IMR-90 (cell line): Measurements from ENCODE around the gene PDK1. TPM values are rescaled to one million over a fixed set of nuclear protein-coding genes. Genes with fewer than 3 reads are reported as not detected.

Source experiments
- ATAC-seq: fragments of 200-7000 bp; cut with Tn5 transposase; 2 replicates; pipeline ENCODE4 v1.9.1; 2020; ENCODE audit warnings: low read depth, mild to moderate bottlenecking, moderate library complexity
- BruUV-seq: library from RNA; stranded (reverse); fragments of 400-500 nt; replicated peaks from 2 replicates; lab custom pipeline; 2021; lab: Mats Ljungman, UMichigan
- CTCF ChIA-PET: fragments of 300-600 bp; formaldehyde crosslinking; extraction: SDS; loops from one replicate; lab custom pipeline; 2021; ENCODE audit warnings: antibody characterized with exemption; lab: Yijun Ruan, JAX
- POLR2A ChIA-PET: fragments of 300-600 bp; sonication (Branson Sonifier 250); formaldehyde crosslinking; loops from one replicate; lab custom pipeline; 2022; ENCODE audit warnings: antibody characterized with exemption; ENCODE audit not compliant: unreplicated experiment; lab: Charles Lee
- DNase-seq: peaks from one replicate; pipeline ENCODE4 v3.0.0; 2013
- H2AFZ ChIP-seq: replicated peaks from 2 replicates; pipeline ENCODE3; 2013; ENCODE audit warnings: low read length, mild to moderate bottlenecking; ENCODE audit not compliant: poor library complexity
- H2AK5ac ChIP-seq: 2 replicates; pipeline ENCODE4 v1.6.1; 2013; ENCODE audit warnings: low read depth, low read length, inconsistent platforms
- H2AK9ac ChIP-seq: replicated peaks from 2 replicates; pipeline ENCODE3; 2013; ENCODE audit warnings: mild to moderate bottlenecking, low read depth, low read length, moderate library complexity; ENCODE audit not compliant: poor library complexity
- H2BK120ac ChIP-seq: 2 replicates; pipeline ENCODE4 v1.6.1; 2013; ENCODE audit warnings: low read depth, low read length, inconsistent platforms
- H2BK15ac ChIP-seq: 3 replicates; pipeline ENCODE4 v1.6.1; 2013; ENCODE audit warnings: low read depth, low read length, inconsistent platforms
- H2BK20ac ChIP-seq: 2 replicates; pipeline ENCODE4 v1.6.1; 2013; ENCODE audit warnings: low read depth, mild to moderate bottlenecking, inconsistent platforms, low read length, moderate library complexity
- H2BK5ac ChIP-seq: 2 replicates; pipeline ENCODE4 v1.6.1; 2013; ENCODE audit warnings: mild to moderate bottlenecking, low read depth, low read length, inconsistent platforms; ENCODE audit not compliant: poor library complexity, severe bottlenecking
- H3K14ac ChIP-seq: replicated peaks from 2 replicates; pipeline ENCODE4 v1.6.1; 2013; ENCODE audit warnings: low read depth, low read length, inconsistent platforms
- H3K18ac ChIP-seq: 2 replicates; pipeline ENCODE4 v1.6.1; 2013; ENCODE audit warnings: low read depth, low read length, control low read depth
- H3K23ac ChIP-seq: 2 replicates; pipeline ENCODE4 v1.6.1; 2013; ENCODE audit warnings: low read depth, low read length, inconsistent platforms
- H3K27ac ChIP-seq: 2 replicates; pipeline ENCODE4 v1.5.1; 2013; ENCODE audit warnings: mild to moderate bottlenecking, control low read depth, low read length; ENCODE audit not compliant: insufficient read depth
- H3K27me3 ChIP-seq: 2 replicates; pipeline ENCODE4 v1.6.1; 2013; ENCODE audit warnings: low read length; ENCODE audit not compliant: control insufficient read depth, insufficient read depth
- H3K36me3 ChIP-seq: 2 replicates; pipeline ENCODE4 v1.6.1; 2013; ENCODE audit warnings: low read length, mixed read lengths; ENCODE audit not compliant: control insufficient read depth, insufficient read depth
- H3K4ac ChIP-seq: 2 replicates; pipeline ENCODE4 v1.6.1; 2013; ENCODE audit warnings: low read depth, low read length, inconsistent platforms
- H3K4me1 ChIP-seq: 2 replicates; pipeline ENCODE4 v1.6.1; 2013; ENCODE audit warnings: low read length, mixed read lengths; ENCODE audit not compliant: control insufficient read depth, insufficient read depth
- H3K4me2 ChIP-seq: 2 replicates; pipeline ENCODE4 v1.6.1; 2013; ENCODE audit warnings: low read depth, mild to moderate bottlenecking, control low read depth, low read length, moderate library complexity
- H3K4me3 ChIP-seq: 2 replicates; pipeline ENCODE4 v1.5.1; 2013; ENCODE audit warnings: low read depth, mild to moderate bottlenecking, control low read depth, low read length, moderate library complexity; ENCODE audit not compliant: insufficient read depth
- H3K56ac ChIP-seq: 2 replicates; pipeline ENCODE4 v1.6.1; 2013; ENCODE audit warnings: low read length, inconsistent platforms; ENCODE audit not compliant: insufficient read depth; ENCODE audit errors: extremely low read depth
- H3K79me1 ChIP-seq, 2 experiments: 2 replicates each; pipeline ENCODE4 v1.6.1; 2013; ENCODE audit warnings: low read length in 2 of 2, inconsistent platforms in 1 of 2, low read depth in 1 of 2
- H3K9ac ChIP-seq: 2 replicates; pipeline ENCODE4 v1.6.1; 2013; ENCODE audit warnings: low read depth, low read length, control low read depth
- H3K9me1 ChIP-seq: 2 replicates; pipeline ENCODE4 v1.6.1; 2013; ENCODE audit warnings: low read length, inconsistent platforms; ENCODE audit not compliant: insufficient read depth
- H3K9me3 ChIP-seq: 2 replicates; pipeline ENCODE4 v1.6.1; 2013; ENCODE audit warnings: low read length; ENCODE audit not compliant: control insufficient read depth, insufficient read depth
- H4K20me1 ChIP-seq: 2 replicates; pipeline ENCODE4 v1.6.1; 2013; ENCODE audit warnings: low read length, inconsistent platforms; ENCODE audit not compliant: insufficient read depth
- H4K5ac ChIP-seq: 2 replicates; pipeline ENCODE4 v1.6.1; 2013; ENCODE audit warnings: mild to moderate bottlenecking, low read depth, low read length, control low read depth
- H4K8ac ChIP-seq, 2 experiments: 2 replicates each; pipeline ENCODE4 v1.6.1; 2013; ENCODE audit warnings: low read depth in 2 of 2, low read length in 2 of 2, control low read depth in 1 of 2, inconsistent platforms in 1 of 2
- H4K91ac ChIP-seq: 2 replicates; pipeline ENCODE4 v1.6.1; 2013; ENCODE audit warnings: low read depth, low read length, inconsistent platforms; ENCODE audit not compliant: insufficient read depth
- BHLHE40 ChIP-seq: fragments of 150-350 bp; IDR thresholded peaks from 2 replicates; pipeline ENCODE4 v1.6.1; 2016; ENCODE audit warnings: mild to moderate bottlenecking, low read depth, low read length
- CEBPB ChIP-seq: IDR thresholded peaks from 2 replicates; pipeline ENCODE4 v1.6.1; 2012; ENCODE audit warnings: low read depth, low read length, improper control_type of control experiment
- CHD1 ChIP-seq: IDR thresholded peaks from 2 replicates; pipeline ENCODE4 v1.6.1; 2012; ENCODE audit warnings: low read depth, low read length, improper control_type of control experiment
- CTCF ChIP-seq: conservative IDR thresholded peaks from 2 replicates; pipeline ENCODE4 v1.5.1; 2012; ENCODE audit warnings: mild to moderate bottlenecking, low read depth, low read length, improper control_type of control experiment
- ELK1 ChIP-seq: fragments of 150-350 bp; IDR thresholded peaks from 2 replicates; pipeline ENCODE4 v1.6.1; 2016; ENCODE audit warnings: low read depth, mild to moderate bottlenecking, low read length, moderate library complexity, borderline replicate concordance
- FOS ChIP-seq: fragments of 150-350 bp; IDR thresholded peaks from 2 replicates; pipeline ENCODE4 v1.6.1; 2016; ENCODE audit warnings: low read depth, low read length
- MAFK ChIP-seq: IDR thresholded peaks from 2 replicates; pipeline ENCODE4 v1.6.1; 2012; ENCODE audit warnings: low read depth, low read length, improper control_type of control experiment
- MAZ ChIP-seq: IDR thresholded peaks from 2 replicates; pipeline ENCODE4 v1.6.1; 2012; ENCODE audit warnings: low read depth, mild to moderate bottlenecking, low read length, improper control_type of control experiment, moderate library complexity, borderline replicate concordance
- MXI1 ChIP-seq: IDR thresholded peaks from 2 replicates; pipeline ENCODE4 v1.6.1; 2012; ENCODE audit warnings: low read depth, mild to moderate bottlenecking, low read length, moderate library complexity, borderline replicate concordance
- NFE2L2 ChIP-seq: fragments of 150-350 bp; IDR thresholded peaks from 2 replicates; pipeline ENCODE4 v1.6.1; 2016; ENCODE audit warnings: low read depth, mild to moderate bottlenecking, low read length
- POLR2A ChIP-seq: IDR thresholded peaks from 2 replicates; pipeline ENCODE4 v1.6.1; 2012; ENCODE audit warnings: mild to moderate bottlenecking, low read depth, low read length
- RCOR1 ChIP-seq: IDR thresholded peaks from 2 replicates; pipeline ENCODE4 v1.6.1; 2012; ENCODE audit warnings: mild to moderate bottlenecking, low read length, improper control_type of control experiment; ENCODE audit not compliant: insufficient replicate concordance
- RFX5 ChIP-seq: IDR thresholded peaks from 2 replicates; pipeline ENCODE4 v1.8.0; 2012; ENCODE audit warnings: low read depth, mild to moderate bottlenecking, low read length, moderate library complexity
- SMC3 ChIP-seq: fragments of 150-350 bp; IDR thresholded peaks from 2 replicates; pipeline ENCODE4 v1.6.1; 2016; ENCODE audit warnings: low read depth, mild to moderate bottlenecking, antibody characterized with exemption, low read length, moderate library complexity
- WGBS, 2 experiments: methylation state at CpG; one replicate each; pipeline versions ENCODE4 v1.1.5 to v1.1.7; 2013; ENCODE audit warnings: missing lambda C conversion rate in 2 of 2; ENCODE audit not compliant: insufficient read length in 1 of 2; ENCODE audit errors: extremely low coverage in 2 of 2; 5-methylcytosine and 5-hydroxymethylcytosine counted together
- dilution Hi-C: fragments of 300-500 bp; cut with HindIII; formaldehyde crosslinking; loops from one replicate; pipeline ENCODE4 v1.14.3; 2018; ENCODE audit warnings: low sequenced_read_pairs; ENCODE audit not compliant: unreplicated experiment
- in situ Hi-C: fragments of 300-500 bp; cut with MboI; formaldehyde crosslinking; loops from 3 replicates; pipeline ENCODE4 v1.14.3; 2019; ENCODE audit warnings: low sequenced_read_pairs, inconsistent platforms, mixed read lengths
- intact Hi-C: fragments of 100-400 bp; cut with micrococcal nuclease; formaldehyde crosslinking; loops from 2 replicates; pipeline ENCODE4 v1.10.0; 2022
- polyA plus RNA-seq, 3 experiments: library from polyadenylated mRNA; depleted of rRNA; stranded (reverse); fragments of >200 nt; gene quantifications; 2 replicates each; pipeline ENCODE4 v1.2.3, GENCODE V29; 2012; ENCODE audit warnings: low replicate concordance in 1 of 3
- total RNA-seq: library from RNA; depleted of rRNA; stranded (reverse); fragments of >200 nt; gene quantifications from 2 replicates; pipeline ENCODE4 v1.2.3, GENCODE V29; 2012
- TF ChIP-seq, protein P1 (sequence below): fragments of 150-350 bp; IDR thresholded peaks from 2 replicates; pipeline ENCODE4 v1.6.1; 2017; ENCODE audit warnings: mild to moderate bottlenecking, antibody characterized with exemption, low read length, low read depth

PDK1 gene
- total and polyA plus RNA-seq, 2 of the 4 experiments (the other 2 are of a cell fraction), result 38.1 to 85.9 TPM

GRCh38 chr2:172609488-172609887 is 53.6 kb downstream of the PDK1 start:
- H3K18ac ChIP-seq, result no peak overlapping the region
- ChIA-PET POLR2A (no interaction called here), CTCF (no interaction called here)
- no peak overlapping the region for H4K5ac ChIP-seq
- intact Hi-C loops (loop anchor here (5.0 kb wide), 1 partner anchor 103 kb away; no protein-coding TSS in a partner anchor), dilution Hi-C loops (no loop called here), in situ Hi-C loops (no loop called here)
- BruUV-seq, result no TSS peak
- H2AFZ ChIP-seq, result no peak overlapping the region
- H2BK5ac ChIP-seq, result no peak overlapping the region
- no peak overlapping the region for H3K56ac ChIP-seq
- no CpG with 5 or more reads among the region's 5 CpGs for WGBS, 2 experiments
- no peak overlapping the region for H2BK120ac ChIP-seq
- H4K20me1 ChIP-seq, result no peaks in the 10 kb centered on the region
- H3K9me3 ChIP-seq, result no peaks in the 10 kb centered on the region
- no peak overlapping the region for H2AK9ac ChIP-seq
- no peak overlapping the region for H3K27ac ChIP-seq
- no peak overlapping the region for H3K9ac ChIP-seq
- H2BK20ac ChIP-seq, result no peak overlapping the region
- no peak overlapping the region for H4K91ac ChIP-seq
- H3K14ac ChIP-seq, result no peak overlapping the region
- H3K79me1 ChIP-seq, result peaks cover 12 to 22% of the 10 kb centered on the region in 2 experiments; a peak in 3 of 4 replicates
- H2BK15ac ChIP-seq, result no peak overlapping the region
- no peak overlapping the region for H3K4me3 ChIP-seq
- no peak overlapping the region for H3K4ac ChIP-seq
- no peaks in the 10 kb centered on the region for H3K27me3 ChIP-seq
- DNase-seq (no peak), ATAC-seq (no peak)
- H3K4me1 ChIP-seq, result peaks cover 19% of the 10 kb centered on the region
- no peak overlapping the region for H3K23ac ChIP-seq
- H2AK5ac ChIP-seq, result no peak overlapping the region
- no peak overlapping the region for H4K8ac ChIP-seq
- TF ChIP-seq RCOR1 (no peak), POLR2A (no peak), MAFK (no peak), RFX5 (no peak), NFE2L2 (no peak), FOS (no peak), SMC3 (no peak), ELK1 (no peak), CHD1 (no peak), CTCF (no peak), BHLHE40 (no peak), CEBPB (no peak), MXI1 (no peak), MAZ (no peak)
- TF ChIP-seq, protein P1, sequence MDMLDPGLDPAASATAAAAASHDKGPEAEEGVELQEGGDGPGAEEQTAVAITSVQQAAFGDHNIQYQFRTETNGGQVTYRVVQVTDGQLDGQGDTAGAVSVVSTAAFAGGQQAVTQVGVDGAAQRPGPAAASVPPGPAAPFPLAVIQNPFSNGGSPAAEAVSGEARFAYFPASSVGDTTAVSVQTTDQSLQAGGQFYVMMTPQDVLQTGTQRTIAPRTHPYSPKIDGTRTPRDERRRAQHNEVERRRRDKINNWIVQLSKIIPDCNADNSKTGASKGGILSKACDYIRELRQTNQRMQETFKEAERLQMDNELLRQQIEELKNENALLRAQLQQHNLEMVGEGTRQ, result no peak
- no peak overlapping the region for H3K4me2 ChIP-seq
- H3K9me1 ChIP-seq, result peaks cover 4% of the 10 kb centered on the region; the same call in 1 of the 2 replicates
- H3K36me3 ChIP-seq, result peaks cover 18% of the 10 kb centered on the region
